ENCODE data around the gene FAM222B. TPM values are rescaled to one million over a fixed set of nuclear protein-coding genes. Genes with fewer than 3 reads are reported as not detected.

Gene FAM222B
- total and polyA plus RNA-seq, 4 donors, result 2.8 to 5.4 (median 4.1) TPM

- Histone ChIP-seq H3K9me3 (ENCODE audit: control insufficient read depth in 4 of 4, low read length in 3 of 4) (no peaks in the 10 kb centered on the region), H3K27ac (ENCODE audit: low read depth in 1 of 2, low read length in 2 of 2) (no peak overlapping the region), H3K4me3 (ENCODE audit: low read depth in 1 of 3, low read length in 3 of 3) (no peak overlapping the region), H3K36me3 (ENCODE audit: control insufficient read depth in 4 of 4, insufficient read depth in 3 of 4, low read depth in 1 of 4, low read length in 3 of 4) (peaks cover 38 to 64% (median 40%) of the 10 kb centered on the region in 4 donors), H3K9ac (ENCODE audit: low read depth in 1 of 2, low read length in 2 of 2) (no peak overlapping the region), H3K27me3 (ENCODE audit: control insufficient read depth in 4 of 4, insufficient read depth in 4 of 4, low read length in 3 of 4) (no peaks in the 10 kb centered on the region), H3K4me1 (ENCODE audit: control insufficient read depth in 4 of 4, insufficient read depth in 4 of 4, low read length in 3 of 4) (no peaks in the 10 kb centered on the region)
- no peak for TF ChIP-seq CTCF (IDR thresholded peaks at IDR 0.05; ENCODE audit: low read depth, low read length, missing input control)
- no peak for TF ChIP-seq FOXA2 (IDR thresholded peaks at IDR 0.05)
- TF ChIP-seq NR2F2 (IDR thresholded peaks at IDR 0.05), result no peak
- no peak for TF ChIP-seq EGR1 (IDR thresholded peaks at IDR 0.05; ENCODE audit: low read depth in 2 of 2)
- no peak for TF ChIP-seq JUND (IDR thresholded peaks at IDR 0.05)
- no peak for TF ChIP-seq RXRA (IDR thresholded peaks at IDR 0.05)
- TF ChIP-seq TAF1 (conservative IDR thresholded peaks at IDR 0.05), result no peak
- TF ChIP-seq RAD21 (IDR thresholded peaks at IDR 0.05), result no peak
- TF ChIP-seq SP1 (IDR thresholded peaks at IDR 0.05), result no peak
- TF ChIP-seq ZBTB33 (IDR thresholded peaks at IDR 0.05), result no peak
- TF ChIP-seq ATF3 (IDR thresholded peaks at IDR 0.05), result no peak
- TF ChIP-seq MAX (IDR thresholded peaks at IDR 0.05), result no peak
- TF ChIP-seq GABPA (IDR thresholded peaks at IDR 0.05 in 1 of 2, conservative IDR thresholded peaks at IDR 0.05 in 1 of 2), result no peak
- no peak for TF ChIP-seq HNF4A (conservative IDR thresholded peaks at IDR 0.05)
- TF ChIP-seq REST (IDR thresholded peaks at IDR 0.05), result no peak
- no peak for TF ChIP-seq HNF4G (IDR thresholded peaks at IDR 0.05)
- TF ChIP-seq YY1 (IDR thresholded peaks at IDR 0.05), result no peak
- no peak for DNase-seq (ENCODE audit: low spot score)
- 92% methylated on average over 27 of the region's 27 CpGs for WGBS
Measured at GRCh38 chr17:28883967-28884702, 41.5 kb upstream of the FAM222B start.

All from liver (tissue), 9 donors.